ENCODE measurements around the gene KLHL29. TPM values are rescaled to one million over a fixed set of nuclear protein-coding genes. Genes with fewer than 3 reads are reported as not detected.
"Not testable (repeated sequence)": the region's sequence is repeated elsewhere in the genome, so short reads cannot be mapped to it uniquely, and the experiment has no call there.

The KLHL29 gene
- total RNA-seq, 1 donor from 2014 or later: 1.6 TPM

DNA sequence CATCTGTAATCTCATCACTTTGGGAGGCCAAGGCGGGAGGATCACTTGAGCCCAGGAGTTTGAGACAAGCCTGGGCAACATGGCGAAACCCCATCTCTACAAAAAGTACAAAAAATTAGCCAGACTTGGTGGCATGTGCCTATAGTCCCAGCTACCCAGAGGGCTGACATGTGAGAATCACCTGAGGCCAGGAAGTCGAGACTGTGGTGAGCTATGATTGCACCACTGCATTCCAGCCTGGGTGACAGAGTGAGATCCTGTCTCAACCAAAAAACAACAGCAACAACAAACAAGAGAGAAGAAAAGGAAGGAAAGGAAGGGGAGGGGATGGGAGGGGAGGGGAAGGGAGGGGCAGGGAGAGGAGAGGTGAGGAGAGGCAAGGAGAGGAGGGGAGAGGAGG, 338.1 kb downstream of the KLHL29 start:
- DNase-seq (ENCODE audit: low spot score); intact Hi-C loops (cut with DNase I): not testable (repeated sequence)

DNA sequence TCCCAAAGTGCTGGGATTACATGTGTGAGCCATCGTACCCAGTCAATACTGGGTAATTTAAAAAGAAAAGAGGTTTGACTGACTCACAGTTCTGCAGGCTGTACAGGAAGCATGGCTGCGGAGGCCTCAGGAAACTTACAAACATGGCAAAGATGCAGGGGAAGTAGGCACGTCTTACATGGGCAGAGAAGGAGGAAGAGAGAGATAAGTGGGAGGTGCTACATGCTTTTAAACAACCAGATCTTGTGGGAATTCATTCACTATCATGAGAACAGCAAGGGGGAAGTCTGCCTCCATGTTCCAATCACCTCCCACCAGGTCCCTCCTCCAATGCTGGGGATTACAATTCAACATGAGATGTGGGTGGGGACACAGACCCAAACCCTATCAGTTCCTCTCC, 349.4 kb downstream of the KLHL29 start:
- intact Hi-C loops (cut with DNase I): no loop called here
- DNase-seq (ENCODE audit: low spot score): no peak

DNA sequence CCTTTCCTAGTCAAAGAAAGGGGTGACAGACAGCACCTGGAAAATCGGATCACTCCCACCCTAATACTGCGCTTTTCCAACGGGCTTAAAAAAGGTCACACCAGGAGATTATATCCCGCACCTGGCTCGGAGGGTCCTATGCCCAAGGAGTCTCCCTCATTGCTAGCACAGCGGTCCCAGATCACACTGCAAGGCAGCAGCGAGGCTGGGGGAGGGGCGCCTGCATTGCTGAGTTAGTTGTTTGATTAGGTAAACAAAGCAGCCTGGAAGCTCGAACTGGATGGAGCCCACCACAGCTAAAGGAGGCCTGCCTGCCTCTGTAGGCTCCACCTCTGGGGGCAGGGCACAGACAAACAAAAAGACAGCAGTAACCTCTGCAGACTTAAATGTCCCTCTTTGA, 351.8 kb downstream of the KLHL29 start:
- DNase-seq (ENCODE audit: low spot score); intact Hi-C loops (cut with DNase I): not testable (repeated sequence)

DNA sequence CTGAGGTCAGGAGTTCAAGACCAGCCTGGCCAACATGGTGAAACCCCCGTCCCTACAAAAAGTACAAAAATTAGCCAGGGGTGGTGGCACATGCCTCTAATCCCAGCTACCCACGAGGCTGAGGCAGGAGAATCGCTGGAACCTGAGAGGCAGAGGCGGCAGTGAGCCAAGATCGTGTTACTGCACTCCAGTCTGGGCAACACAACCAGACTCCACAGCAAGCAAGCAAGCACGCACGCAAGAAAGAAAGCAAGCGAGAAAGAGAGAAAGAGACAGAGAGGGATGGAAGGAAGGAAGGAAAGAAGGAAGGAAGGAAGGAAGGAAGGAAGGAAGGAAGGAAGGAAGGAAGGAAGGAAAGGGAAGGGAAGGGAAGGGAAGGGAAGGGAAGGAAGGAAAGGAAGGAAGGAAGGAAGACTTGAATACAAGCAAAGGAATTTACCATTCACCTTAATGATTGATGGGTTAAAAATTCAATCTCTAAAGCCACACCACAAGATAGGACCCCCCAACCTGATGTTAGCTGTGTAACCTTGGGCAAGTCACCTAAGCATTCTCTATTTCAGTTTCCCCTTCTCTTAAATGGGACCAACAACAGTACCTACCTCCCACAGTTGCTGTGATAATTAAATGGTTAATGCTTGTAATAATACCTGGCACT, 360.2 kb downstream of the KLHL29 start:
- no peak for DNase-seq (ENCODE audit: low spot score)
- intact Hi-C loops (cut with DNase I): no loop called here

DNA sequence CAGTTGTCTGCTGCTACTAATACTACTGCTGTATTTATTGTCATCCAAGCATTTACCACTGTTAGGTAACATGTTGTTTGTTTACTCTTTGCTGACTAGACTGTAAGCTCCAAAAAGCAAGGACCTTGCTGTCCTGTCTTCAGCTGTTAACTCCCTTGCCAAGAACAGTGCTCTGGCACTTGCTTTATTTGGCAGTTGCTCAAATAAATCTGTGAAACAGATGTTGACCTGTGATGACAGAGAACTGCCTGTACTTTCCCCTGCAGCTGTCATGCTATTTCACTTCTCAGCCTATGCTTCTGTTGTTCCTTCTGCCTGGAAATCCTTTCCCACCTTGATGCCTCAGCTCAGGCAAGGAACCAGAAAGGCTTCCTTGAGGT, 360.7 kb downstream of the KLHL29 start:
- DNase-seq (ENCODE audit: low spot score): no peak
- intact Hi-C loops (cut with DNase I): no loop called here

DNA sequence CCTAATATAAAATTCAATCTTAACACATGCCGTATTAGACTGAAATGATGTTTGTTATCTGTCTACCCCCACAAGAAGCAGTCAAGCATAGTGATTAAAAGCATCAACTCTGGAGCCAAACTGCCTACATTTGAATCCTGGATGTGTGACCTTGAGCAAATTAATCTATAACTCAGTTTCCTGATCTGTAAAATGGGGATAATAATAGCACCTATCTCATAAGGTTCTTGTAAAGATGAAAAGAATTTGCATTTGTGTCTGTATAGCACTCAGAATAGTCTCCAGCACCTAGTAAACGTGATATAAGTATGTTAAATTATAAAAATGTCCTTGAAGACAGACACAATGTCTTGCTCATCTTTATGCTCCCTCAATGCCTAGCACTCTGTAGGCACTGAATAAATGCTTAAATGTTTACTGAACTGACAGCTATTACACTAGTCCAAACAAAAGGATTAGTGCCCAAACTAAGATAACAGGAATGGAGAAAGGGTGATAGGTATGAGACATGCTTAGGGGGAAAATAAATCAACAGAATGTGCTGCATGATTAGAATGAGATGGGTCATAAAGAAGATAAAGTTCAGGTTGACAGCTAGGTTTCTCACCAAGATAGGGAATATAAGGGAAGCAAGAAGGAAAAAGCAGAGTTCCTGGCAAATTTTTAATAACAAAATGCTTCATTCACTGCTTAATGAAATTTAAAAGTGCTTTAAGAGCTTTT, 361.3 kb downstream of the KLHL29 start:
- no peak for DNase-seq (ENCODE audit: low spot score)
- intact Hi-C loops (cut with DNase I): no loop called here

DNA sequence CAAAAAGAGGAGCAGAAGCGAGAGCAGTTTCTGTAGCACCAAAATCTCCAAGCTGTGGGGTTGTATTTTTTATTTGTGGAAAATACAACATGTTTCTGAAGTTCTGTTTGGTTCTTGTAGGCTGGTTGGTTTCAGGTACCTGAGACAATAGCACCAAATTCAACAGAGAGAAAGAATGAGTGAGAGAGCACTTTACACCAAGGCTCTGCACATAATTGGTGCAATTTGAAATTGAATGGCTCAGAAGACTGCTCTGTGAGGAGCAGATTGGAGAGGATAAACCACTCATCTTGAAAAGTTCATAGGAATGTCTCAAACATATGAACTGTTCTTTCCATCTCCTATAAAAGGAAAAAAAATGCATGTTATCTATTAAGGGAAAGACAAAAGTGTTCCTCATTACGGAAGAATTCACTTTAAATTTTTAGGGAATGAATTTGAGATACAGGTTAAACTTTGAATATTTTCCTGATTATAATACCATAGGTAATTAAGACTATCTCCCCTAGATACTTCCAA, 366.8 kb downstream of the KLHL29 start:
- no peak for DNase-seq (ENCODE audit: low spot score)
- intact Hi-C loops (cut with DNase I): loop anchor here (10.0 kb wide), 1 partner anchor 367 kb away; the partner anchor contains the start of gene KLHL29

DNA sequence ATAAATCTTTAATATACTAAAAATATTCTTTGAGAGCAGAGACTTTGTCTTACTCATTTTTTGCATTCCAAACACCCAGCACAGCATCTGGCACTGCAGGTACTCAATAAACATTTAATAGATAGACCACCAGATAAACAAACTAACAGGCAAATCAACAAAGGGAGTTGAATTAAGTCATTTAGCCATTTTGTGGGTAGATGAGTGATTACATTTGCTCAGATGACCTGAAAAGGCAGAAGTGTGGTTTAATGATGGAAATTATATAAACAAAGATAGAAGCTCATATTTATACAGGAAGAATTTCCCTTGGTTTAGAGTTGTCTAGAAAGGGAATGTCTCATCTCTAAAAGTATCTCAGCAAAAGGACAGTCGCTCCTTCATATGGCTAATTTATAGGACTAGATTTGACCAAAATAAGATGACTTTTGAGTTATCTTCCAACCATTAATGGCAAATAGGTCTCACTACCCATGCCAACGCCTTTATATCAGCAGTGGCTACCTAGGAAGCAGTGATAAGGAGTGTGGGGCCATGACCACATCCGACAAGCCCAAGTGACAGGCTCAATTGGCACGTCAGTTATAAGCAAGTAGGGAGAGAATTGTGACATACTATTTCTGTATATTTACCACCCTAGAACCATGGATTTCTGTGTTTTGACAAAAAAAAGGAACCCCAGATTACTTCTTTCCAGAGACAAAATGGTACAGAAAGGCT, 368.5 kb downstream of the KLHL29 start:
- DNase-seq (ENCODE audit: low spot score): no peak
- intact Hi-C loops (cut with DNase I): loop anchor here (10.0 kb wide), 1 partner anchor 369 kb away; the partner anchor contains the start of gene KLHL29

DNA sequence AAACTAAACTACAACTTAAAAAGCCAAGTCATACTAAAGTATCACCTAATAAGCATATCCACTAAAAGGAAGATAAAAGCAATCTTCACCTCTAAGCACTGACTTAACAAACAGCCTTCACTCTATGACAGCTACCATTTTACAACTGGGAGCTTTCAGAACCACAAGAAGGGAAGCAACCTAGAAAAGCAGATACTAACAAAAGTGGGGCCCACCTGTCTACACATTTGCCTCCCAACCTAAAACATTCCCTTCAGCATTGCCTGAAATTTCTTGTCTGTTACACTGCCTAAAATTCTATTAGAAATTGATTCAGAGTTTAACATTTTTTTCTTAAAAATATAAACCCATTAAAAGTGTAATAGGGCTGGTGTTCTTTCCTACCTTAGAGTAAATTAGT, 370.0 kb downstream of the KLHL29 start:
- intact Hi-C loops (cut with DNase I): loop anchor here (10.0 kb wide), 1 partner anchor 370 kb away; the partner anchor contains the start of gene KLHL29
- DNase-seq (ENCODE audit: low spot score): no peak

DNA sequence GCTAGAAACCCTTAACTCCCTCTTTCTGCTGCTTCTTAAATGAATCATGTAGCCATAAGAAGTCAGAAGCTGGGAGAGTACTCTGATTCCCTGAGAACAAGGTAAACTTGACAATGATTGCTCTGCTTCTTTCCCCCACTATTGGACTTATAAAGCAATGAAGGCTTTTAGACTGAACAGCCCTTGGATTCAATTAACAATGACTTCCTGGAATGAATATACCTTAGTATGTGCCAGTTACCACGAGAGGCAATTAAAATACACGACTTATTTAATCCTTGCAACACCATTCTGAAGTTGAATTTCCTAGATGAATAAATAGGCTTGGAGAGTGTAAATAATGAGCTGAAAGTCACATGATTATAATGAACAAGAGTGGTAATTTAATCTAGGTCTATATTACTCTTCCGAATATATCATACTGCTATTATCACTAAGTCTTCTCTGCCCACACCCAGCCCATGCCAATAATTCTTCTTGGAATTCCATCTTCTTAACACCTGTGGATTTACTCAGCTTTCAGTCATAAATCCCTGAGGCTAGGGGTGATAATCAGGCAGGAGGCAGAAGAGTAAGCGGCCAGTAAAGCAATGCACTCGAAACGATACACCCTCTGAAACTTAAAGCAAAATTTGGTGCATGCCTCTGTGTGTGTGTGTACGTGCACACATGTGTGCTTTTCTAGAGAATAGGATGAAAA, 371.8 kb downstream of the KLHL29 start:
- intact Hi-C loops (cut with DNase I): loop anchor here (10.0 kb wide), 1 partner anchor 372 kb away; the partner anchor contains the start of gene KLHL29
- DNase-seq (ENCODE audit: low spot score): no peak

DNA sequence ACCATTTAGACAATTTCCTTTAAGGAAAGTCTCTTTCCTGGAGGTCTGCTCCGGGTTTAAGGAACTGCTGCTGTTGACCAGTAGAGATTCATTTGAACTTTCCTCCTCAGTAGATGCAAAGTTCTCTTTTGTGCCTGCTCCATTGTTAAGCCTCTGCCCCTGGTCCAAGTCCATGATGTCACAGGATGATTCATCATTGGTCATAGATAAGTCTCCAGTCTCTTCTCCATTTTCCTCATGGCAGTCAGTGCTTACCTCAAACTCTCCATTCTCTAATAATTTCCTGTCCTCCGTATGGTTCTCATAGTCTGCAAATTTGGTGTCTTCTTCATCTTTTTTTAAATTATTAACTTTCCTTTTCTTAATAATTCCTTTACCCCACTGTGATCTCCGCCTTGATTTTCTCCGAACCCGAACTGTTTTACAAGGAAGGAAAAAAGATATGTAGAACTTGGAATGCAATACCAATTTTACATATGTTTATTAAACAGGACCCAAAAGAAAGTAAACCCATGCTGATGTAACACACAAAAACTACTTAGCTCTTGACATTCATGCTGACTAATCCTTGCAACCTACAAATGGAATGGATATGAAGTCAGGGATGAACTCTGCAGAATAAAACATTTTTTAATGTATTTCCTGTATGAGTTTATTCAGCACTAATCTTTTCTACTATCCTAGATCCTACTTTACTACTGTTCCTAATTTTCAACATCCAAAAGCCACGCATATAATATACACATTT, 372.9 kb downstream of the KLHL29 start:
- intact Hi-C loops (cut with DNase I): loop anchor here (10.0 kb wide), 1 partner anchor 373 kb away; the partner anchor contains the start of gene KLHL29
- DNase-seq (ENCODE audit: low spot score): no peak

All from cardiac septum (tissue), 1 donor.